ENCODE measurements around the gene EDAR. TPM values are rescaled to one million over a fixed set of nuclear protein-coding genes. Genes with fewer than 3 reads are reported as not detected.

EDAR gene
- total RNA-seq, 2 experiments from 2014 or later = 0.31 to 0.36 TPM

- H3K27me3 Mint-ChIP-seq = no peaks in the 10 kb centered on the region
- H3K4me3 Mint-ChIP-seq = no peak overlapping the region
- ChIA-PET CTCF (interaction anchor here (1.1 kb wide), 1 partner anchor 11 kb away, joined by 3 read pairs; no protein-coding TSS in a partner anchor), POLR2A (no interaction called here)
- peaks cover 4% of the 10 kb centered on the region for H3K4me1 Mint-ChIP-seq (ENCODE audit: low read depth)
- no peak for DNase-seq
- intact Hi-C loops (cut with micrococcal nuclease) = no loop called here
- H3K9me3 Mint-ChIP-seq = no peaks in the 10 kb centered on the region
- no peaks in the 10 kb centered on the region for H3K36me3 Mint-ChIP-seq
- no peak overlapping the region for H3K27ac Mint-ChIP-seq
Observed at GRCh38 chr2:108924580-108925251, 64.3 kb downstream of the EDAR start.

GRCh38 chr2:108923736-108924579 is 65.1 kb downstream of the EDAR start:
- DNase-seq = no peak
- Mint-ChIP-seq H3K27ac (no peak overlapping the region), H3K4me3 (no peak overlapping the region), H3K36me3 (no peaks in the 10 kb centered on the region), H3K27me3 (no peaks in the 10 kb centered on the region), H3K9me3 (no peaks in the 10 kb centered on the region), H3K4me1 (ENCODE audit: low read depth) (peaks cover 4% of the 10 kb centered on the region)
- ChIA-PET CTCF (interaction anchor here (0.5 to 1.1 kb wide), 2 partner anchors 7 to 12 kb away, joined by 3 read pairs; no protein-coding TSS in a partner anchor), POLR2A (no interaction called here)
- intact Hi-C loops (cut with micrococcal nuclease) = no loop called here

GRCh38 chr2:108923019-108923700 is 65.9 kb downstream of the EDAR start:
- ChIA-PET POLR2A (no interaction called here), CTCF (interaction anchor here (0.5 kb wide), 1 partner anchor 8 kb away, joined by 3 read pairs; no protein-coding TSS in a partner anchor)
- Mint-ChIP-seq H3K36me3 (no peaks in the 10 kb centered on the region), H3K27ac (no peak overlapping the region), H3K4me1 (ENCODE audit: low read depth) (peaks cover under 1% of the 10 kb centered on the region), H3K27me3 (no peaks in the 10 kb centered on the region), H3K4me3 (no peak overlapping the region), H3K9me3 (no peaks in the 10 kb centered on the region)
- no peak for DNase-seq
- intact Hi-C loops (cut with micrococcal nuclease) = no loop called here

- Mint-ChIP-seq H3K27ac (no peak overlapping the region), H3K9me3 (no peaks in the 10 kb centered on the region), H3K36me3 (no peaks in the 10 kb centered on the region), H3K4me1 (ENCODE audit: low read depth) (no peaks in the 10 kb centered on the region), H3K27me3 (no peaks in the 10 kb centered on the region), H3K4me3 (no peak overlapping the region)
- intact Hi-C loops (cut with micrococcal nuclease) = no loop called here
- CTCF ChIA-PET = no interaction called here
- POLR2A ChIA-PET = no interaction called here
- no peak for DNase-seq
Observed at GRCh38 chr2:108922141-108922915, 66.7 kb downstream of the EDAR start.

GRCh38 chr2:108921096-108922030 is 67.7 kb downstream of the EDAR start:
- H3K27me3 Mint-ChIP-seq = no peaks in the 10 kb centered on the region
- no peak overlapping the region for H3K4me3 Mint-ChIP-seq
- intact Hi-C loops (cut with micrococcal nuclease) = no loop called here
- no peak overlapping the region for H3K27ac Mint-ChIP-seq
- ChIA-PET POLR2A (no interaction called here), CTCF (no interaction called here)
- no peak for DNase-seq
- H3K4me1 Mint-ChIP-seq (ENCODE audit: low read depth) = no peaks in the 10 kb centered on the region
- H3K36me3 Mint-ChIP-seq = no peaks in the 10 kb centered on the region
- H3K9me3 Mint-ChIP-seq = no peaks in the 10 kb centered on the region

- Mint-ChIP-seq H3K27me3 (no peaks in the 10 kb centered on the region), H3K4me1 (ENCODE audit: low read depth) (no peaks in the 10 kb centered on the region), H3K9me3 (no peaks in the 10 kb centered on the region), H3K27ac (no peak overlapping the region), H3K36me3 (no peaks in the 10 kb centered on the region), H3K4me3 (no peak overlapping the region)
- no peak for DNase-seq
- POLR2A ChIA-PET = no interaction called here
- intact Hi-C loops (cut with micrococcal nuclease) = no loop called here
- CTCF ChIA-PET = no interaction called here
Observed at GRCh38 chr2:108920686-108921085, 68.3 kb downstream of the EDAR start.

GRCh38 chr2:108919571-108920373 is 69.2 kb downstream of the EDAR start:
- H3K4me1 Mint-ChIP-seq (ENCODE audit: low read depth) = no peaks in the 10 kb centered on the region
- H3K27ac Mint-ChIP-seq = no peak overlapping the region
- H3K27me3 Mint-ChIP-seq = no peaks in the 10 kb centered on the region
- H3K4me3 Mint-ChIP-seq = no peak overlapping the region
- intact Hi-C loops (cut with micrococcal nuclease) = no loop called here
- DNase-seq = no peak
- ChIA-PET POLR2A (no interaction called here), CTCF (no interaction called here)
- H3K36me3 Mint-ChIP-seq = no peaks in the 10 kb centered on the region
- no peaks in the 10 kb centered on the region for H3K9me3 Mint-ChIP-seq

- no peaks in the 10 kb centered on the region for H3K9me3 Mint-ChIP-seq
- no peak for DNase-seq
- no peak overlapping the region for H3K27ac Mint-ChIP-seq
- ChIA-PET CTCF (no interaction called here), POLR2A (no interaction called here)
- no peaks in the 10 kb centered on the region for H3K4me1 Mint-ChIP-seq (ENCODE audit: low read depth)
- H3K27me3 Mint-ChIP-seq = no peaks in the 10 kb centered on the region
- intact Hi-C loops (cut with micrococcal nuclease) = no loop called here
- H3K4me3 Mint-ChIP-seq = no peak overlapping the region
- no peaks in the 10 kb centered on the region for H3K36me3 Mint-ChIP-seq
Observed at GRCh38 chr2:108918941-108919341, 70.1 kb downstream of the EDAR start.

GRCh38 chr2:108918156-108918874 is 70.7 kb downstream of the EDAR start:
- Mint-ChIP-seq H3K27me3 (no peaks in the 10 kb centered on the region), H3K36me3 (no peaks in the 10 kb centered on the region), H3K9me3 (no peaks in the 10 kb centered on the region), H3K4me1 (ENCODE audit: low read depth) (no peaks in the 10 kb centered on the region), H3K4me3 (no peak overlapping the region), H3K27ac (no peak overlapping the region)
- DNase-seq = no peak
- CTCF ChIA-PET = no interaction called here
- POLR2A ChIA-PET = no interaction called here
- intact Hi-C loops (cut with micrococcal nuclease) = no loop called here

GRCh38 chr2:108917526-108917925 is 71.5 kb downstream of the EDAR start:
- H3K36me3 Mint-ChIP-seq = no peaks in the 10 kb centered on the region
- no peaks in the 10 kb centered on the region for H3K9me3 Mint-ChIP-seq
- no peak overlapping the region for H3K4me3 Mint-ChIP-seq
- ChIA-PET POLR2A (no interaction called here), CTCF (no interaction called here)
- intact Hi-C loops (cut with micrococcal nuclease) = no loop called here
- no peaks in the 10 kb centered on the region for H3K27me3 Mint-ChIP-seq
- DNase-seq = no peak
- no peaks in the 10 kb centered on the region for H3K4me1 Mint-ChIP-seq (ENCODE audit: low read depth)
- H3K27ac Mint-ChIP-seq = no peak overlapping the region

All from activated CD4-positive, alpha-beta memory T cell treated with anti-CD3 and anti-CD28 coated beads for 36 hours (primary cell).